IMR-90 (cell line): ENCODE measurements around the gene MLLT1. TPM values are rescaled to one million over a fixed set of nuclear protein-coding genes. Genes with fewer than 3 reads are reported as not detected.
A peak's percentile ranks its signal among the peaks of the same experiment; 100 is the strongest.

ENCODE experiments used
- ATAC-seq: fragments of 200-7000 bp; cut with Tn5 transposase; 2 replicates; pipeline ENCODE4 v1.9.1; 2020; ENCODE audit warnings: low read depth, mild to moderate bottlenecking, moderate library complexity
- BruUV-seq: library from RNA; stranded (reverse); fragments of 400-500 nt; replicated peaks from 2 replicates; lab custom pipeline; 2021; lab: Mats Ljungman, UMichigan
- CTCF ChIA-PET: fragments of 300-600 bp; formaldehyde crosslinking; extraction: SDS; loops from one replicate; lab custom pipeline; 2021; ENCODE audit warnings: antibody characterized with exemption; lab: Yijun Ruan, JAX
- POLR2A ChIA-PET: fragments of 300-600 bp; sonication (Branson Sonifier 250); formaldehyde crosslinking; loops from one replicate; lab custom pipeline; 2022; ENCODE audit warnings: antibody characterized with exemption; ENCODE audit not compliant: unreplicated experiment; lab: Charles Lee
- DNase-seq: peaks from one replicate; pipeline ENCODE4 v3.0.0; 2013
- H2AFZ ChIP-seq: replicated peaks from 2 replicates; pipeline ENCODE3; 2013; ENCODE audit warnings: low read length, mild to moderate bottlenecking; ENCODE audit not compliant: poor library complexity
- H2AK5ac ChIP-seq: 2 replicates; pipeline ENCODE4 v1.6.1; 2013; ENCODE audit warnings: low read depth, low read length, inconsistent platforms
- H2AK9ac ChIP-seq: replicated peaks from 2 replicates; pipeline ENCODE3; 2013; ENCODE audit warnings: mild to moderate bottlenecking, low read depth, low read length, moderate library complexity; ENCODE audit not compliant: poor library complexity
- H2BK120ac ChIP-seq: 2 replicates; pipeline ENCODE4 v1.6.1; 2013; ENCODE audit warnings: low read depth, low read length, inconsistent platforms
- H2BK15ac ChIP-seq: 3 replicates; pipeline ENCODE4 v1.6.1; 2013; ENCODE audit warnings: low read depth, low read length, inconsistent platforms
- H2BK20ac ChIP-seq: 2 replicates; pipeline ENCODE4 v1.6.1; 2013; ENCODE audit warnings: low read depth, mild to moderate bottlenecking, inconsistent platforms, low read length, moderate library complexity
- H2BK5ac ChIP-seq: 2 replicates; pipeline ENCODE4 v1.6.1; 2013; ENCODE audit warnings: mild to moderate bottlenecking, low read depth, low read length, inconsistent platforms; ENCODE audit not compliant: poor library complexity, severe bottlenecking
- H3K14ac ChIP-seq: replicated peaks from 2 replicates; pipeline ENCODE4 v1.6.1; 2013; ENCODE audit warnings: low read depth, low read length, inconsistent platforms
- H3K18ac ChIP-seq: 2 replicates; pipeline ENCODE4 v1.6.1; 2013; ENCODE audit warnings: low read depth, low read length, control low read depth
- H3K23ac ChIP-seq: 2 replicates; pipeline ENCODE4 v1.6.1; 2013; ENCODE audit warnings: low read depth, low read length, inconsistent platforms
- H3K27ac ChIP-seq: 2 replicates; pipeline ENCODE4 v1.5.1; 2013; ENCODE audit warnings: mild to moderate bottlenecking, control low read depth, low read length; ENCODE audit not compliant: insufficient read depth
- H3K27me3 ChIP-seq: 2 replicates; pipeline ENCODE4 v1.6.1; 2013; ENCODE audit warnings: low read length; ENCODE audit not compliant: control insufficient read depth, insufficient read depth
- H3K36me3 ChIP-seq: 2 replicates; pipeline ENCODE4 v1.6.1; 2013; ENCODE audit warnings: low read length, mixed read lengths; ENCODE audit not compliant: control insufficient read depth, insufficient read depth
- H3K4ac ChIP-seq: 2 replicates; pipeline ENCODE4 v1.6.1; 2013; ENCODE audit warnings: low read depth, low read length, inconsistent platforms
- H3K4me1 ChIP-seq: 2 replicates; pipeline ENCODE4 v1.6.1; 2013; ENCODE audit warnings: low read length, mixed read lengths; ENCODE audit not compliant: control insufficient read depth, insufficient read depth
- H3K4me2 ChIP-seq: 2 replicates; pipeline ENCODE4 v1.6.1; 2013; ENCODE audit warnings: low read depth, mild to moderate bottlenecking, control low read depth, low read length, moderate library complexity
- H3K4me3 ChIP-seq: 2 replicates; pipeline ENCODE4 v1.5.1; 2013; ENCODE audit warnings: low read depth, mild to moderate bottlenecking, control low read depth, low read length, moderate library complexity; ENCODE audit not compliant: insufficient read depth
- H3K56ac ChIP-seq: 2 replicates; pipeline ENCODE4 v1.6.1; 2013; ENCODE audit warnings: low read length, inconsistent platforms; ENCODE audit not compliant: insufficient read depth; ENCODE audit errors: extremely low read depth
- H3K79me1 ChIP-seq, 2 experiments: 2 replicates each; pipeline ENCODE4 v1.6.1; 2013; ENCODE audit warnings: low read length in 2 of 2, inconsistent platforms in 1 of 2, low read depth in 1 of 2
- H3K9ac ChIP-seq: 2 replicates; pipeline ENCODE4 v1.6.1; 2013; ENCODE audit warnings: low read depth, low read length, control low read depth
- H3K9me1 ChIP-seq: 2 replicates; pipeline ENCODE4 v1.6.1; 2013; ENCODE audit warnings: low read length, inconsistent platforms; ENCODE audit not compliant: insufficient read depth
- H3K9me3 ChIP-seq: 2 replicates; pipeline ENCODE4 v1.6.1; 2013; ENCODE audit warnings: low read length; ENCODE audit not compliant: control insufficient read depth, insufficient read depth
- H4K20me1 ChIP-seq: 2 replicates; pipeline ENCODE4 v1.6.1; 2013; ENCODE audit warnings: low read length, inconsistent platforms; ENCODE audit not compliant: insufficient read depth
- H4K5ac ChIP-seq: 2 replicates; pipeline ENCODE4 v1.6.1; 2013; ENCODE audit warnings: mild to moderate bottlenecking, low read depth, low read length, control low read depth
- H4K8ac ChIP-seq, 2 experiments: 2 replicates each; pipeline ENCODE4 v1.6.1; 2013; ENCODE audit warnings: low read depth in 2 of 2, low read length in 2 of 2, control low read depth in 1 of 2, inconsistent platforms in 1 of 2
- H4K91ac ChIP-seq: 2 replicates; pipeline ENCODE4 v1.6.1; 2013; ENCODE audit warnings: low read depth, low read length, inconsistent platforms; ENCODE audit not compliant: insufficient read depth
- CHD1 ChIP-seq: IDR thresholded peaks from 2 replicates; pipeline ENCODE4 v1.6.1; 2012; ENCODE audit warnings: low read depth, low read length, improper control_type of control experiment
- MAFK ChIP-seq: IDR thresholded peaks from 2 replicates; pipeline ENCODE4 v1.6.1; 2012; ENCODE audit warnings: low read depth, low read length, improper control_type of control experiment
- WGBS, 2 experiments: methylation state at CpG; one replicate each; pipeline versions ENCODE4 v1.1.5 to v1.1.7; 2013; ENCODE audit warnings: missing lambda C conversion rate in 2 of 2; ENCODE audit not compliant: insufficient read length in 1 of 2; ENCODE audit errors: extremely low coverage in 2 of 2; 5-methylcytosine and 5-hydroxymethylcytosine counted together
- dilution Hi-C: fragments of 300-500 bp; cut with HindIII; formaldehyde crosslinking; loops from one replicate; pipeline ENCODE4 v1.14.3; 2018; ENCODE audit warnings: low sequenced_read_pairs; ENCODE audit not compliant: unreplicated experiment
- in situ Hi-C: fragments of 300-500 bp; cut with MboI; formaldehyde crosslinking; loops from 3 replicates; pipeline ENCODE4 v1.14.3; 2019; ENCODE audit warnings: low sequenced_read_pairs, inconsistent platforms, mixed read lengths
- intact Hi-C: fragments of 100-400 bp; cut with micrococcal nuclease; formaldehyde crosslinking; loops from 2 replicates; pipeline ENCODE4 v1.10.0; 2022
- polyA plus RNA-seq, 3 experiments: library from polyadenylated mRNA; depleted of rRNA; stranded (reverse); fragments of >200 nt; gene quantifications; 2 replicates each; pipeline ENCODE4 v1.2.3, GENCODE V29; 2012; ENCODE audit warnings: low replicate concordance in 1 of 3
- total RNA-seq: library from RNA; depleted of rRNA; stranded (reverse); fragments of >200 nt; gene quantifications from 2 replicates; pipeline ENCODE4 v1.2.3, GENCODE V29; 2012

MLLT1 gene
- total and polyA plus RNA-seq, 2 of the 4 experiments (the other 2 are of a cell fraction), result 1.3 to 30.6 TPM

GRCh38 chr19:6274756-6275155 lies 5.0 kb downstream of the MLLT1 start:
- Histone ChIP-seq H3K9me3 (no peaks in the 10 kb centered on the region), H3K4me1 (peaks cover 66% of the 10 kb centered on the region), H3K27ac (peak overlapping the region; percentile 88), H3K18ac (no peak overlapping the region; the same call in 1 of the 2 replicates), H3K56ac (0 out of 2 replicates have a peak overlapping the region, but pooled peaks have one; percentile 19), H2BK120ac (peak overlapping the region; percentile 77), H4K8ac (peak overlapping the region; percentile 53 to 57; a peak in 3 of 4 replicates), H2BK15ac (peak overlapping the region; percentile 23; the same call in 1 of the 3 replicates), H2BK5ac (peak overlapping the region; percentile 87), H2AFZ (no peak overlapping the region), H2BK20ac (peak overlapping the region; percentile 61), H2AK9ac (peak overlapping the region; percentile 6), H3K27me3 (no peaks in the 10 kb centered on the region), H4K91ac (peak overlapping the region; percentile 82), H3K9me1 (peaks cover 57% of the 10 kb centered on the region), H4K20me1 (peaks cover 83% of the 10 kb centered on the region), H3K4me3 (no peak overlapping the region), H3K79me1 (peaks cover 41 to 91% of the 10 kb centered on the region in 2 experiments), H3K36me3 (peaks cover 10% of the 10 kb centered on the region; the same call in 1 of the 2 replicates), H2AK5ac (peak overlapping the region; percentile 78), H3K9ac (peak overlapping the region; percentile 13; the same call in 1 of the 2 replicates), H3K14ac (peak overlapping the region; percentile 31), H4K5ac (no peak overlapping the region; the same call in 1 of the 2 replicates), H3K4me2 (peak overlapping the region; percentile 68; the same call in 1 of the 2 replicates), H3K4ac (peak overlapping the region; percentile 96), H3K23ac (peak overlapping the region; percentile 21; the same call in 1 of the 2 replicates)
- DNase-seq, result no peak
- in situ Hi-C loops (loop anchor here (10.0 kb wide), 1 partner anchor 50 kb away; no protein-coding TSS in a partner anchor), dilution Hi-C loops (no loop called here), intact Hi-C loops (loop anchor here (5.0 kb wide), 1 partner anchor 42 kb away; no protein-coding TSS in a partner anchor)
- TF ChIP-seq CHD1 (no peak), MAFK (no peak)
- ATAC-seq, result no peak
- 95% methylated on average over 13 of the region's 15 CpGs; no CpG with 5 or more reads in 1 of the 2 experiments for WGBS, 2 experiments
- BruUV-seq, result no TSS peak
- CTCF ChIA-PET, result interaction anchor here (1.3 kb wide), 1 partner anchor 56 kb away, joined by 3 read pairs; no protein-coding TSS in a partner anchor
- POLR2A ChIA-PET, result interaction anchor here (0.6 kb wide), 1 partner anchor 96 kb away, joined by 3 read pairs; no protein-coding TSS in a partner anchor
